ENCODE results near the gene SLC39A6.
A peak's percentile ranks its signal among the peaks of the same experiment; 100 is the strongest.

SLC39A6 gene

GRCh38 chr18:36135264-36135663 is 6.1 kb upstream of the SLC39A6 start:
- TF ChIP-seq CTCF (IDR thresholded peaks at IDR 0.05; ENCODE audit: extremely low read depth, missing control alignments): no peak
- no peak for DNase-seq (ENCODE audit: low spot score)

- DNase-seq (ENCODE audit: low spot score): no peak
Observed at GRCh38 chr18:36132756-36133155, 3.6 kb upstream of the SLC39A6 start.

GRCh38 chr18:36131692-36132483 is 2.7 kb upstream of the SLC39A6 start:
- TF ChIP-seq CTCF (IDR thresholded peaks at IDR 0.05; ENCODE audit: extremely low read depth, missing control alignments): no peak
- no peak for DNase-seq (ENCODE audit: low spot score)

More at GRCh38 chr18:36132756-36133155, 3.6 kb upstream of the SLC39A6 start:
- no peak for TF ChIP-seq CTCF (IDR thresholded peaks at IDR 0.05; ENCODE audit: extremely low read depth, missing control alignments)

GRCh38 chr18:36130883-36131653 is 1.9 kb upstream of the SLC39A6 start:
- DNase-seq (ENCODE audit: low spot score): no peak
- TF ChIP-seq CTCF (IDR thresholded peaks at IDR 0.05; ENCODE audit: extremely low read depth, missing control alignments): no peak

GRCh38 chr18:36130039-36130831 is 1.1 kb upstream of the SLC39A6 start:
- TF ChIP-seq CTCF (IDR thresholded peaks at IDR 0.05; ENCODE audit: extremely low read depth, missing control alignments): no peak
- peak; percentile 37 for DNase-seq (ENCODE audit: low spot score)

GRCh38 chr18:36128907-36129299 is 237 bp downstream of the SLC39A6 start:
- DNase-seq (ENCODE audit: low spot score): no peak
- TF ChIP-seq CTCF (IDR thresholded peaks at IDR 0.05; ENCODE audit: extremely low read depth, missing control alignments): no peak
